Ovary (tissue), 3 donors: ENCODE measurements around the gene STX8.

Experiments used
- CTCF ChIP-seq, 3 donors: fragments of 450-650 bp in 2 of 3; fragments of 200-600 bp in 1 of 3; IDR thresholded peaks; one replicate each; pipeline versions ENCODE4 v1.5.1 to v1.8.0; 2016 to 2022; ENCODE audit warnings: antibody characterized with exemption in 3 of 3, mild to moderate bottlenecking in 1 of 3
- EP300 ChIP-seq: sonication (generic); formaldehyde crosslinking; IDR thresholded peaks from one replicate; pipeline ENCODE4 v1.6.1; 2017; ENCODE audit warnings: antibody characterized with exemption
- POLR2A ChIP-seq: fragments of 450-650 bp; IDR thresholded peaks from one replicate; pipeline ENCODE4 v1.6.1; 2017; ENCODE audit warnings: antibody characterized with exemption, mild to moderate bottlenecking, moderate library complexity
- donor health status: DM: no; HTN: no; CAD: no.

GRCh38 chr17:9286434-9286833, 289.2 kb downstream of the STX8 start:
- TF ChIP-seq POLR2A: no peak
- no peak for TF ChIP-seq CTCF (IDR thresholded peaks at IDR 0.05)
- no peak for TF ChIP-seq EP300
